Large intestine (tissue), 3 donors: ENCODE data around the gene GPR101. TPM values are rescaled to one million over a fixed set of nuclear protein-coding genes. Genes with fewer than 3 reads are reported as not detected.
A peak's percentile ranks its signal among the peaks of the same experiment; 100 is the strongest.

Experiments
- DNase-seq, 2 donors: peaks; one replicate each; pipeline versions ENCODE4 v3.0.0 to v3.0.0-alpha.2; 2013
- H3K27ac ChIP-seq: one replicate; pipeline ENCODE4 v1.5.1; 2013; ENCODE audit warnings: low read length
- H3K27me3 ChIP-seq: 2 replicates; pipeline ENCODE4 v1.6.1; 2013; ENCODE audit warnings: low read length; ENCODE audit not compliant: control insufficient read depth, insufficient read depth
- H3K36me3 ChIP-seq: 2 replicates; pipeline ENCODE4 v1.6.1; 2013; ENCODE audit warnings: low read length; ENCODE audit not compliant: control insufficient read depth, insufficient read depth
- H3K4me1 ChIP-seq: one replicate; pipeline ENCODE4 v1.6.1; 2013; ENCODE audit warnings: low read length; ENCODE audit not compliant: control insufficient read depth, insufficient read depth
- H3K4me3 ChIP-seq: one replicate; pipeline ENCODE4 v1.5.1; 2013; ENCODE audit warnings: low read length
- H3K9me3 ChIP-seq: one replicate; pipeline ENCODE4 v1.6.1; 2013; ENCODE audit warnings: mild to moderate bottlenecking, low read depth, low read length, moderate library complexity; ENCODE audit not compliant: control insufficient read depth
- WGBS: methylation state at CpG from one replicate; pipeline ENCODE4 v1.1.5; 2013; ENCODE audit warnings: low lambda C conversion rate; ENCODE audit not compliant: insufficient coverage; 5-methylcytosine and 5-hydroxymethylcytosine counted together
- polyA plus RNA-seq: library from polyadenylated mRNA; unstranded; fragments of 120-200 nt; gene quantifications from one replicate; pipeline ENCODE4 v1.2.1, GENCODE V29; 2013

GPR101 gene
- polyA plus RNA-seq, 1 donor: not detected

GRCh38 chrX:137044893-137045292, 11.1 kb upstream of the GPR101 start:
- H3K4me3 ChIP-seq: no peak overlapping the region
- H3K27me3 ChIP-seq: peaks cover 3% of the 10 kb centered on the region
- H3K9me3 ChIP-seq: no peaks in the 10 kb centered on the region
- no peaks in the 10 kb centered on the region for H3K4me1 ChIP-seq
- H3K27ac ChIP-seq: no peak overlapping the region
- H3K36me3 ChIP-seq: no peaks in the 10 kb centered on the region
- WGBS: no CpG with 5 or more reads among the region's 4 CpGs
- no peak for DNase-seq

GRCh38 chrX:137043736-137044135, 9.9 kb upstream of the GPR101 start:
- Histone ChIP-seq H3K27ac (no peak overlapping the region), H3K36me3 (no peaks in the 10 kb centered on the region), H3K4me1 (no peaks in the 10 kb centered on the region), H3K9me3 (no peaks in the 10 kb centered on the region), H3K4me3 (no peak overlapping the region), H3K27me3 (no peaks in the 10 kb centered on the region)
- no peak for DNase-seq
- WGBS: no CpG with 5 or more reads among the region's 1 CpG

- Histone ChIP-seq H3K4me1 (no peaks in the 10 kb centered on the region), H3K4me3 (no peak overlapping the region), H3K36me3 (no peaks in the 10 kb centered on the region), H3K27ac (no peak overlapping the region), H3K27me3 (peaks cover 18% of the 10 kb centered on the region), H3K9me3 (no peaks in the 10 kb centered on the region)
- DNase-seq: no peak
- no CpG with 5 or more reads among the region's 3 CpGs for WGBS
These were observed 7.5 kb upstream of the GPR101 start for GRCh38 chrX:137041329-137041728.

- no peak for DNase-seq
- Histone ChIP-seq H3K4me3 (no peak overlapping the region), H3K27ac (no peak overlapping the region), H3K27me3 (peaks cover 29% of the 10 kb centered on the region), H3K36me3 (no peaks in the 10 kb centered on the region), H3K9me3 (no peaks in the 10 kb centered on the region), H3K4me1 (no peaks in the 10 kb centered on the region)
- no CpG with 5 or more reads among the region's 14 CpGs for WGBS
These were observed 6.5 kb upstream of the GPR101 start for GRCh38 chrX:137040113-137040794.

- H3K9me3 ChIP-seq: no peaks in the 10 kb centered on the region
- no peaks in the 10 kb centered on the region for H3K36me3 ChIP-seq
- no peak overlapping the region for H3K4me3 ChIP-seq
- peak in 1 of 2 donors; percentile 17 for DNase-seq
- H3K27me3 ChIP-seq: peaks cover 83% of the 10 kb centered on the region
- no CpG with 5 or more reads among the region's 3 CpGs for WGBS
- peaks cover 5% of the 10 kb centered on the region for H3K4me1 ChIP-seq
- no peak overlapping the region for H3K27ac ChIP-seq
These were observed 695 bp upstream of the GPR101 start for GRCh38 chrX:137034508-137034872.

- no peaks in the 10 kb centered on the region for H3K9me3 ChIP-seq
- DNase-seq: no peak
- no peaks in the 10 kb centered on the region for H3K36me3 ChIP-seq
- 1% methylated on average over 7 of the region's 34 CpGs for WGBS
- H3K4me3 ChIP-seq: no peak overlapping the region
- peaks cover 5% of the 10 kb centered on the region for H3K4me1 ChIP-seq
- H3K27ac ChIP-seq: no peak overlapping the region
- H3K27me3 ChIP-seq: peaks cover 87% of the 10 kb centered on the region
These were observed 688 bp downstream of the GPR101 start for GRCh38 chrX:137032841-137033773.

GRCh38 chrX:137032341-137032694, 1.5 kb downstream of the GPR101 start:
- no peaks in the 10 kb centered on the region for H3K36me3 ChIP-seq
- no peaks in the 10 kb centered on the region for H3K9me3 ChIP-seq
- DNase-seq: no peak
- peak overlapping the region; percentile 18 for H3K4me3 ChIP-seq
- no CpG with 5 or more reads among the region's 16 CpGs for WGBS
- peaks cover 5% of the 10 kb centered on the region for H3K4me1 ChIP-seq
- peaks cover 79% of the 10 kb centered on the region for H3K27me3 ChIP-seq
- H3K27ac ChIP-seq: no peak overlapping the region

GRCh38 chrX:137031517-137032340, 2.1 kb downstream of the GPR101 start:
- Histone ChIP-seq H3K4me1 (peaks cover 5% of the 10 kb centered on the region), H3K36me3 (no peaks in the 10 kb centered on the region), H3K4me3 (peak overlapping the region; percentile 18), H3K27ac (no peak overlapping the region), H3K9me3 (no peaks in the 10 kb centered on the region), H3K27me3 (peaks cover 73% of the 10 kb centered on the region)
- DNase-seq: peak; percentile 5 to 27
- no CpG with 5 or more reads among the region's 49 CpGs for WGBS

GRCh38 chrX:137031039-137031438, 2.8 kb downstream of the GPR101 start:
- no peak overlapping the region for H3K27ac ChIP-seq

GRCh38 chrX:137028699-137029098, 5.1 kb downstream of the GPR101 start:
- no peak for DNase-seq
- no peak overlapping the region for H3K4me3 ChIP-seq
- no peaks in the 10 kb centered on the region for H3K9me3 ChIP-seq
- peaks cover 51% of the 10 kb centered on the region for H3K27me3 ChIP-seq
- WGBS: no CpG with 5 or more reads among the region's 2 CpGs
- H3K27ac ChIP-seq: no peak overlapping the region
- H3K36me3 ChIP-seq: no peaks in the 10 kb centered on the region
- peaks cover 5% of the 10 kb centered on the region for H3K4me1 ChIP-seq

More at GRCh38 chrX:137031039-137031438, 2.8 kb downstream of the GPR101 start:
- Histone ChIP-seq H3K4me3 (no peak overlapping the region), H3K27me3 (peaks cover 67% of the 10 kb centered on the region), H3K36me3 (no peaks in the 10 kb centered on the region), H3K9me3 (no peaks in the 10 kb centered on the region), H3K4me1 (peaks cover 5% of the 10 kb centered on the region)
- DNase-seq: no peak
- no CpG with 5 or more reads among the region's 16 CpGs for WGBS
